ENCODE measurements around the gene PSG4. TPM values are rescaled to one million over a fixed set of nuclear protein-coding genes. Genes with fewer than 3 reads are reported as not detected.
"Not testable (repeated sequence)": the region's sequence is repeated elsewhere in the genome, so short reads cannot be mapped to it uniquely, and the experiment has no call there.

Gene PSG4
- total RNA-seq, 6 donors from 2014 or later, result not detected

DNA sequence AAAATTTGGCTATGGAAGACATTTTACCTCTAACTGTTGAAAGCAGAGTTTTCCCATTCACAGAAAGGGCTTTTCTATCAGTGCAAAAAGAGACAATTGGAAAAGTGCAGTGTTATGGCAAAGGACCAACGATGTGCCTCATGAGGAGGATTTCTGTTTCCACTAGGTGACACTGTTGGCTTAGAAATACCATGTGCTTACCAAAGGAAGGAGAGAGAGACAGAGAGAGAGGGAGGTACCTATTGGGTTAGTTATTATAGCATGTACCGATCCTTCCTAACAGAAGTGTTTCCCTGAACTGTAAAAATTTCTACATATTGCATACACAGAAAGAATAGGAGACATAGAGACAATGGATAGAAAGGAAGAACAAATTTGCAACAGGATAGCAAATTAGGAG is 23.9 kb upstream of the PSG4 start:
- TF ChIP-seq POLR2A (IDR thresholded peaks at IDR 0.05), result no peak
- no peak for TF ChIP-seq EP300 (IDR thresholded peaks at IDR 0.05)
- TF ChIP-seq POLR2AphosphoS5 (IDR thresholded peaks at IDR 0.05), result no peak
- TF ChIP-seq, protein P1, sequence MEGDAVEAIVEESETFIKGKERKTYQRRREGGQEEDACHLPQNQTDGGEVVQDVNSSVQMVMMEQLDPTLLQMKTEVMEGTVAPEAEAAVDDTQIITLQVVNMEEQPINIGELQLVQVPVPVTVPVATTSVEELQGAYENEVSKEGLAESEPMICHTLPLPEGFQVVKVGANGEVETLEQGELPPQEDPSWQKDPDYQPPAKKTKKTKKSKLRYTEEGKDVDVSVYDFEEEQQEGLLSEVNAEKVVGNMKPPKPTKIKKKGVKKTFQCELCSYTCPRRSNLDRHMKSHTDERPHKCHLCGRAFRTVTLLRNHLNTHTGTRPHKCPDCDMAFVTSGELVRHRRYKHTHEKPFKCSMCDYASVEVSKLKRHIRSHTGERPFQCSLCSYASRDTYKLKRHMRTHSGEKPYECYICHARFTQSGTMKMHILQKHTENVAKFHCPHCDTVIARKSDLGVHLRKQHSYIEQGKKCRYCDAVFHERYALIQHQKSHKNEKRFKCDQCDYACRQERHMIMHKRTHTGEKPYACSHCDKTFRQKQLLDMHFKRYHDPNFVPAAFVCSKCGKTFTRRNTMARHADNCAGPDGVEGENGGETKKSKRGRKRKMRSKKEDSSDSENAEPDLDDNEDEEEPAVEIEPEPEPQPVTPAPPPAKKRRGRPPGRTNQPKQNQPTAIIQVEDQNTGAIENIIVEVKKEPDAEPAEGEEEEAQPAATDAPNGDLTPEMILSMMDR (IDR thresholded peaks at IDR 0.05), result no peak
- H3K27me3 ChIP-seq, result no peaks in the 10 kb centered on the region
- DNase-seq (no peak), ATAC-seq (ENCODE audit: low FRiP score in 2 of 2) (no peak)
- H3K36me3 ChIP-seq, result no peaks in the 10 kb centered on the region
- H3K27ac ChIP-seq, result no peak overlapping the region
- 75% methylated on average over 2 of the region's 2 CpGs; no CpG with 5 or more reads in 1 of the 2 donors for WGBS, 2 donors
- peaks cover 0 to 45% (median 23%) of the 10 kb centered on the region in 4 donors for H3K9me3 ChIP-seq
- no peaks in the 10 kb centered on the region for H3K4me1 ChIP-seq
- H3K4me3 ChIP-seq, result no peak overlapping the region

DNA sequence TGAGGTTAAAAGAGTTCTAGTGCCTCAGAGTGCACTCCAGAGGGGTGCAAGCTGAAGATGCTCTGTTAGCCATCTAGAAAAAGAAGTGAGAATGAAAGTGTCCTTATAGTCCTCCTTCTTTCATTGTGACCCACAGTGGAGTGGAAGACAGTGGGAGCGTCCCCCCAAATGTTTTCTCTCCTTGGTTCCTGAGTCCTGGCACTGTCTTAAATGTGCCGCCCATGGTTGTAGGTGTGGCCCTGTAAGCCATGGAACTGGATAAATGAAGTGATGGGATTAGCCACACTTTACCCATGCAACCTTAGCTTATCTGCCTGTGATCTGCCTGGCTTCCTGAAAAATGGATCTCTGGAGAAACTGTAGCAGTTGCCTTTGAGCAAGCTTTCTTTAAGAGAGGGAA is 23.3 kb upstream of the PSG4 start:
- ATAC-seq (ENCODE audit: low FRiP score in 2 of 2); H3K27ac ChIP-seq; DNase-seq; H3K4me3 ChIP-seq; H3K27me3 ChIP-seq; H3K36me3 ChIP-seq; H3K4me1 ChIP-seq: not testable (repeated sequence)
- peaks cover 0 to 45% (median 23%) of the 10 kb centered on the region in 4 donors for H3K9me3 ChIP-seq
- 40% methylated on average over 1 of the region's 2 CpGs; no CpG with 5 or more reads in 1 of the 2 donors for WGBS, 2 donors

DNA sequence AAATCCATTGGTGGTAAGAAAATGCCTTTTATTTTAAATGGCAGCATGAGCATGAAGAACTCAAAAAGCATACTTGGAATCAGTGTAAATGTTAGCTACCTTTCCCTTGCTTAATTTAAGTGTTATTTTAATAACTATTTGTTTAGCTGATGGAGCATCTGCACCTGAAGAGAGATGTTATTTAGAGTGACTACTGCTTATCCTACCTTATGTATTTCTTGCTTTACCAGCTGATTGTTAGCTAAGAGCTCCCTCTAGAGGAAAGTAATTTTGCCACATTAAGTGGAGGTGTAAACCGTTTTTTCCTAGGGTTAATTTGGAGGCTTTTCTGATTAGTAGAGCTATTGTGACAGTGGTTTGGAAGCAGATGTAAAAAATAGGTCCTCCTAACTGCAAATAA is 21.5 kb upstream of the PSG4 start:
- not testable (repeated sequence) for DNase-seq; ATAC-seq (ENCODE audit: low FRiP score in 2 of 2); H3K27ac ChIP-seq; H3K4me3 ChIP-seq; H3K27me3 ChIP-seq; H3K4me1 ChIP-seq; H3K36me3 ChIP-seq
- H3K9me3 ChIP-seq, result peaks cover 0 to 45% (median 23%) of the 10 kb centered on the region in 4 donors
- 80% methylated on average over 1 of the region's 1 CpG; no CpG with 5 or more reads in 1 of the 2 donors for WGBS, 2 donors

DNA sequence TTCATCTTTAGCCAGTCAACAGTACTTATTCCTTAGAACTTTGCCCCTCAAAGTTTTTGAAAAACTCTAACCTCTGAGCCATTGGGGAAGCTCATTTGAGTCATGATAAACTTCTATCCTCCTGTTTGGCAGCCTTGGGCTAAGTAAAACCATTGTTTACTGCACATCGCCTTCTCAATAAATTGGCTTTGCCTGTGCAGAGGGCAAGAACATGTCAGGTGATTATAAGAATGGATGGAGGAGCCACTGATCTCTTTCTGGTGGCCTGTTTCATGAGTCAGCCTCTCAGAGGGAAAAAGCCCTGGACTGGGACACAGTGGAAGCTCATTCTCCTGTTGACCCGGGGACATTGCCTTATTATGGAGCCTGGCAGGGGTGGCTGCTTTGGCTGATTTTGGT is 19.4 kb upstream of the PSG4 start:
- DNase-seq (no peak), ATAC-seq (ENCODE audit: low FRiP score in 2 of 2) (no peak)
- no peak overlapping the region for H3K27ac ChIP-seq
- H3K36me3 ChIP-seq, result no peaks in the 10 kb centered on the region
- TF ChIP-seq, protein P1 (IDR thresholded peaks at IDR 0.05), result no peak
- TF ChIP-seq POLR2AphosphoS5 (IDR thresholded peaks at IDR 0.05), result no peak
- H3K4me3 ChIP-seq, result no peak overlapping the region
- H3K4me1 ChIP-seq, result no peaks in the 10 kb centered on the region
- no peaks in the 10 kb centered on the region for H3K27me3 ChIP-seq
- H3K9me3 ChIP-seq, result peaks cover 0 to 33% (median 20%) of the 10 kb centered on the region in 4 donors
- WGBS, 2 donors, result 92% methylated on average over 2 of the region's 2 CpGs; no CpG with 5 or more reads in 1 of the 2 donors

DNA sequence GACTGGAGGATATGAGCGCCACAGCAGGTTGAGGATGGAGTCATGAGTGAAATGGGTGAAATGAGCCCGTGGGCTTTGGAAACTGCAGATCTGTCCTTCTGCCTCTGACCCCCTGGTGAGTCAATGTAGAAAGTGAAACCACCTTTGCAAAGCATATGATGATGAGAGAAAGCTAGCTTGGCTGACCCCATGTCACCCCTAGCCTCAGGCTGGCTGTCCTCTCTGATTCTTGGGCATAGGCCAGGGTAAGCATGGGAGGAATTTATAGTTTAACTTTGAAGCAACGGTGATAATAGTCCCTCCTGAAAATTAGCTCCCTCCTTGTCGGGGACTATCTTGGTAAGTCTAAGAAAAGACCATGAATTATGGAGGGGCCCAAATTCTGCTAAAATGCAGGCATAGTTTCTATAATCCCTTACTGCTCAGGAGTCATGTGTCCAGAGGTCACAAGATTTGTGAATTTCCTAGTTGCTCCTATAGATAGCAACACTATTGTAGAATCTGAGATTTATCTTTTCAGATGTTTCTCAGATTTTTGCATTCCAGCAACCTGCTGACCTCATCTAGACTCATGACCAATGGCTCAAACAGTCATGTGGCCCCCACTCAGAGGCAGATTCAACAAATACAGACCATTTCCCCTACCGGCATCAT is 18.9 kb upstream of the PSG4 start:
- not testable (repeated sequence) for ATAC-seq (ENCODE audit: low FRiP score in 2 of 2); H3K4me3 ChIP-seq
- 76% methylated on average over 5 of the region's 5 CpGs; no CpG with 5 or more reads in 1 of the 2 donors for WGBS, 2 donors

DNA sequence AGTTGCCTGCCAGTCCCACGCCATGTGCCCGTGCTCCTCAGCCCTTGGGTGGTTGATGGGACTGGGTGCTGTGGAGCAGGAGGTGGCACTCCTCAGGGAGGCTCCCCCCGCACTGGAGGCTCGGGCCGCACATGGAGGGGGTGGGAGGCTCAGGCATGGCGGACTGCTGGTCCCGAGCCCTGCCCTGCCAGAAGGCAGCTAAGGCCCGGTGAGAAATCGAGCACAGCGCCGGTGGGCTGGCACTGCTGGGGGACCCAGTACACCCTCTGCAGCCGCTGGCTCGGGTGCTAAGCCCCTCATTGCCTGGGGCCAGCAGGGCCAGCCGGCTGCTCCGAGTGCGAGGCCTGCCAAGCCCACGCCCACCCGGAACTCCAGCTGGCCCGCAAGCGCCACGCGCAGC is 16.5 kb upstream of the PSG4 start:
- H3K4me1 ChIP-seq; H3K9me3 ChIP-seq; H3K4me3 ChIP-seq; ATAC-seq (ENCODE audit: low FRiP score in 2 of 2); H3K27me3 ChIP-seq; H3K27ac ChIP-seq; H3K36me3 ChIP-seq: not testable (repeated sequence)
- WGBS, 2 donors, result 96% methylated on average over 15 of the region's 22 CpGs; no CpG with 5 or more reads in 1 of the 2 donors
- DNase-seq, result peak in 1 of 2 donors; percentile 77

More for the DNA sequence above, 18.9 kb upstream of the PSG4 start:
- H3K27ac ChIP-seq, DNase-seq, H3K4me1 ChIP-seq, H3K27me3 ChIP-seq, H3K36me3 ChIP-seq: not testable (repeated sequence)
- peaks cover 0 to 30% (median 17%) of the 10 kb centered on the region in 4 donors for H3K9me3 ChIP-seq

DNA sequence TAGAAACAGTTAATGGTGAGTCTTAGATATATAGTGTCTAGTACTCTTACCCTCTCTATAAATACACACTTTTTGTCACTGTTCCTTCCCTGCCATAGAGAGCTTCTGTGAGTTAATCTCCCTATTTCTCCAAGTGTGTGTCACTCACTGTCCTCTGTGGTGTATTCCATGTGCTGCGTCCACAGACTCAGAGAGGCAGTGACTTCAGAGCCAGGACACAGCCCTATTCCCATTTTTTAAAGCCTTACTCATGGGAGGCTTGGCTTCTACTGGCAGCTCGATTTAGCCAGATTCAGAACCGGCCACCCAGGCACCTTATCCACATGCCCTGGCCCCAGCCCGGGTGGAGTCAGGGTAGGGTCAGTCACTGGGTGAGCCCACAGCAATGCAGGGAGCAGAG is 13.7 kb upstream of the PSG4 start:
- 79% methylated on average over 4 of the region's 4 CpGs; no CpG with 5 or more reads in 1 of the 2 donors for WGBS, 2 donors

DNA sequence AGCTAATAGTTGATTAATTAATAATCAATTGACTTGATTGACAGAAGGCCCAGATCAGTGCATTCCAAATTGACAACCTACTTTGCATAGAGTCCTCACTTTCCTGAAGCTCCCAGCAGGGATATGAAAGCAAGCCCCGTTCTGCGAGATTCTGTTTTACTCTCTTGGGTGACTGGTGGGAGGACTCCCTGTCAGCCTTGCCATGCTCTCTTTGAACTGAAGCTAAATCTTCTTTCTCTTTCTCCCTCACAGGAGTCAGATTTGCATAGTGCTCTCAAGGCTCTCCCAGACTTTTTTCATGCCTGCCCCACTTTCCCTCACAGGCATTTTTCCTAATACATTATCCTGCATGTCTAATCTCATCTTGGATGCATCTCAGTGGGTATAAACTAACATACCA is 10.4 kb upstream of the PSG4 start:
- H3K27ac ChIP-seq; H3K4me3 ChIP-seq; H3K36me3 ChIP-seq; DNase-seq; H3K9me3 ChIP-seq; H3K27me3 ChIP-seq; ATAC-seq (ENCODE audit: low FRiP score in 2 of 2); H3K4me1 ChIP-seq: not testable (repeated sequence)
- WGBS, 2 donors, result 31% methylated on average over 2 of the region's 2 CpGs; no CpG with 5 or more reads in 1 of the 2 donors

More for the DNA sequence above, 13.7 kb upstream of the PSG4 start:
- DNase-seq, result peak in 1 of 2 donors; percentile 10
- not testable (repeated sequence) for H3K4me1 ChIP-seq; ATAC-seq (ENCODE audit: low FRiP score in 2 of 2); H3K9me3 ChIP-seq; H3K36me3 ChIP-seq; H3K27me3 ChIP-seq; H3K4me3 ChIP-seq; H3K27ac ChIP-seq

Measured in upper lobe of left lung (tissue), 6 donors.